GM18526 (cell line): Measurements from ENCODE around the gene ATP1B4.

Experiments used
- POLR2A ChIP-seq: IDR thresholded peaks from 3 replicates; pipeline ENCODE4 v1.6.1; 2011; ENCODE audit not compliant: insufficient read length; ENCODE audit errors: extremely low read depth

The ATP1B4 gene

GRCh38 chrX:120361764-120362305 lies at the start of gene ATP1B4:
ATP1B4 (plus strand) TSS chrX:120362089; CDS start chrX:120362169, 80 bp downstream.
- TF ChIP-seq POLR2A, result no peak

DNA sequence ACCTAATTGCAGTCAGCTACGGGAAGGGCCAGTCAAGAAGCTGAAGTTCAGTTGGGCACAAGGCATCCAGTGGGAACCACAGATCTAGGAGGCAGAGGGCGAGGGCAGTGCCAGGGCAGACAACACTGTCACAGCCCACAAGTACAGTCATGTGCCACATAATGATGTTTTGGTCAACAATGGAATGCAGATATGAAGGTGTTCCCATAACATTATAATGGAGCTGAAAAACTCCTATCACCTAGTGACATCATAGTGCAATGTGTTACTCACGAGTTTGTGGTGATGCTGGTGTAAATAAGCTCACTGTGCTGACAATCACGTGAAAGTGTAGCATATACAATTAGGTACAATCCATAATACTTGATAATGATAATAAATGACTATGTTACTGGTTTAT lies 46.1 kb upstream of the ATP1B4 start:
- TF ChIP-seq POLR2A, result no peak

- TF ChIP-seq POLR2A, result no peak
These were observed 45.2 kb upstream of the ATP1B4 start for GRCh38 chrX:120316587-120317283.

DNA sequence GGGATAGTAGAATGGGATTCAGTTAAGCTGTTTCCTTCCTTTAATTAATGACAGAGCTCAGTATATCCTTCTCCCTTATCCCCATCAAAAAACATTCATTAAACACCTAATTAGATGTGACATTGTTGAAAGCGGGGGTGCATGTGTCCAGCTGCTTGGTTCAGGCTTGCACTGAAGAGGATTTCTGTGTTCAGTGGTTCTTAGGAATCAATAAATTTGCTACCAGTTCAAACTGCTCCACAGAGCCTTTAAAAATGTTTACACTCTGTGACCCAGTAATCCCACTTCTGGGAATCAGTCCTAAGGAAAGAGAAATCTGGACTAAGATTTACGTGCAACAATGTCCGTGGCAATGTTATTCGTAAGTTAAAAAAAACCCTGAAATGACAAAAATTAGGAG lies 43.5 kb upstream of the ATP1B4 start:
- TF ChIP-seq POLR2A, result no peak

GRCh38 chrX:120321520-120322281 lies 40.2 kb upstream of the ATP1B4 start:
- TF ChIP-seq POLR2A, result no peak

DNA sequence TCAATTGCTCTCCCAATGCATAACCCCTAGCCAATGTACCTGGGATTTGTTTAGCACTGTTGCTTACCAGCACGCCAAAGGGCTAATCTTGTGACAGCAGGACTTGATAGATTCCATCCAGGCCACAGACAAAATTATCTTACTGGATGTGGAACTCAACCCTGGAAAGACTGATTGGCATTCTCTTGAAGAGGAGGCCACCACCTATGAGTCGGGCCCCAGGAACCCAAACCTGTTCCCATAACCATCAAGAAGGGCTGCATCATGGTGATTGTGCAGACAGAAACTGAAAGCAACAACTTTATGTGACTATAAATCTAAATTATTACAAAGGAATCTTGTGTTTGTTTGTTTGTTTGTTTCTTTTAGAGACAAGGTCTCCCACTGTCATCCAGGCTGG lies 30.8 kb upstream of the ATP1B4 start:
- no peak for TF ChIP-seq POLR2A

DNA sequence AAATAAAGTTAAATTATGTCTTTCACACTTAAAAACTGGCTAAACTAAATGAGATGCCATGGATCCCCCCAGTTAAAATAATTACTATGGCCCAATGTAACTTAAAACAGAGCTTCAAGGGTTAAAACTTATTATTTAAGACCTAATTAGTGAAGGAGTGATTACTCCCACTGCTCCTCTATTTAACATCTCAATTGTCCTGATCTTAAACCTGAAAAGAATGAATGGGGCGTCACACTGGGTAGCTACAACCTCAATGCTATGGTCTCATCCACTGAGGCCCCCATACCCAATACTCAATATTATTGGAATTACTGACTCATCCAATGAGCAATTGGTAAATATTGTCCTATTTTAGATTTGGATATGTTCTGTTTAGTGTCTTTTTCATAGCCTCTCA lies 29.5 kb upstream of the ATP1B4 start:
- no peak for TF ChIP-seq POLR2A

GRCh38 chrX:120334151-120334550 lies 27.7 kb upstream of the ATP1B4 start:
- no peak for TF ChIP-seq POLR2A

DNA sequence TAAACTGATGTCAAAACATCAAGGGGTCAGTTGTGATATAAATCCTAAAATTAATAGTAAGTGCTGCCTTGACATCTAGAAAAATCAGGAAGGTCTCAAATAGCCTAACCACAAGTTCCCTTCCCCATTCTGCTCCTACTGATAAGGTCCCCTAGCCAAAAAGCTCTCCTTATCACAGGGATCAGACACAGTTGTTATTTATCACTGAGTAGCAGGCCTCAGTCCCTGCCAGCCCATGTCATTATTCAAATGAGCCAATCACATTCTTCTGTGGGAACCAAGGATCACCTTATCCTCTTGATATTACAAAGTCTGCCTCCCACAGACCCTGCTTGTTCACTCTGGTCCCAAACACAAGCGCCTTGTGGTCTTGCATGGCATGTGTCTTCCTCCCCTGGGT lies 27.3 kb upstream of the ATP1B4 start:
- TF ChIP-seq POLR2A, result no peak

DNA sequence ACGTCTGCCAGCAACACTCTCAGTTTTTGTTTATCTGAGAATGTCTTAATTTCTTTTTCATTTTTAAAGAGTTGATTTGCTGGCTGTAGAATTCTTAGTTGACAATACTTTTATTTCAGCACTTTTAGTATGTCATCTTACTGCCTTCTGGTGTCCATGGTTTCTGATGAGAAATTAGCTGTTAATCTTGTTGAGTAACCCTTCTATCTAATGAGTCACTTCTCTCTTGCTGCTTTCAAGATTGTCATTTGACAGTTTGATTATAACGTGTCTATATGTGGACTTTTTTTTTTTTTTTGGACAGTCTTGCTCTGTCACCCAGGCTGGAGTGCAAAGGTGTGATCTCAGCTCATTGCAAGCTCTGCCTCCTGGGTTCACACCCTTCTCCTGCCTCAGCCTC lies 26.6 kb upstream of the ATP1B4 start:
- no peak for TF ChIP-seq POLR2A

DNA sequence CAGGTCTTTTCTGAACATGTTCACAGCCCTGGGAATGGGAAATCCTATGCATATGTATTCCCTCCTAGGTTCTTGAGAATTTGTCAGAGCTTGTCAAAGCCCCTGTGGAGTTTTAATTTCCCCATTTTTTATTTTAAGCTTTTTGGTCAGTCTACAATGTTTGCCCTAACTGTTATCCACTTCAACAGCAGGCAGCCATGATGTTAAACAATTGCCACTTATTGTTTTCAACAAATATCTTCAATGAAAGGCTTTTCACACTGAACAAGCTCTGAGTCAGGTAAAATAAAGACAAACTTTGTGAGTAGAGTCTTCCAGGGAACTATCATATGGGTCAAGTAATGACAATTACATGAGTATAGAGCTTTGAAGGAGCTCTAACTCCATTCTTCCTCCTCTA lies 25.0 kb upstream of the ATP1B4 start:
- TF ChIP-seq POLR2A, result no peak

DNA sequence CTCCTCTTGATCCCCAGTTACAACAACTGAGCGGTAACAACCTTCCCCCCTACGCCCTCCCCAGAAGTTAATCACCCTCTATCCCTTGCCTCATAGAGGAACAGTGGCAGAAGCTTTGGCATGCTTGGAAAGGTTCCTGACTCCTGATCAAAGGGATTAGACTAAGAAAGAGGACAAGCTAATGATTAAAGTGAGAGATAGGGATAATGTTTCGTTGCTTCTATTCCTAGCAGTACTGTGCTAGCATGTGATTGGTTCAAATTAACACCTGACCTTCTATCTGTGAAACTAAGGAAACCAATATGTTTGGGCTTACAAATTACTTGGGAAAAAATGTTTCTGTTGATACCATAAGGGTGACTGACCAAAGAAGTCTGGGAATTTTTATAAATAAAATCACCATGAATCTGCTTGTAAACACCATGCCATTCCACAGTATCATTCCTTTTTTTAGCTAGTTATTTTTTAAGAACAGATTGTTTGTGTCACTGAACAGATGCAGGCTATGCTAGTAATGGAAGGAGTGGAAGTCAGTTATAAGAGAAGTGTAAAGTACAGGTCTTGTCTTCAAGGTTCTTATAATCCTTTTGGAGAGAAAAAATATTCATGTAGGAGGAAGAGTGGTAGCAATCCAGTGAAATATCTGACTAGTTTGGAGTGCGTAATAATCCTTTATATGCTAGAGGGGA lies 11.3 kb upstream of the ATP1B4 start:
- TF ChIP-seq POLR2A, result no peak

- TF ChIP-seq POLR2A, result no peak
These were observed 5.8 kb upstream of the ATP1B4 start for GRCh38 chrX:120356084-120356483.

DNA sequence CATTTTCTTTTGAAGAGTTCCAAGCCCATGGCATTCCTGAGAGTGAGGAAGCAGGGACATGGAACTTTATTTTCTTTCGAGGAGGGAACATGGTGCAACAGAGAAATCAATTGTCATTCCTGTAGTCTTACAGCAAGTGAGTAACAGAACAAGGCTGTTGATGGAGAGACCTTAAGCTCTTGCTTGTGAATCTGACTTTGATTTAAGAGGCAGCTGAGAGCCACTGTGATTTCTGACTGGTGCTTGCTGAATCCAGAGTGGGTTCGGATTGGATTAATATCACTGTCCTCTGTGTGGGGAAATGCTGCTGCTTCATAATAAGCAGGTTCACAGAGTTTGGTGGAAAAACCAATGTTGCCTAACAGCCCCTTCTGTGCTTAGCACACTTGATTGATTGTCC lies 4.7 kb upstream of the ATP1B4 start:
- no peak for TF ChIP-seq POLR2A

DNA sequence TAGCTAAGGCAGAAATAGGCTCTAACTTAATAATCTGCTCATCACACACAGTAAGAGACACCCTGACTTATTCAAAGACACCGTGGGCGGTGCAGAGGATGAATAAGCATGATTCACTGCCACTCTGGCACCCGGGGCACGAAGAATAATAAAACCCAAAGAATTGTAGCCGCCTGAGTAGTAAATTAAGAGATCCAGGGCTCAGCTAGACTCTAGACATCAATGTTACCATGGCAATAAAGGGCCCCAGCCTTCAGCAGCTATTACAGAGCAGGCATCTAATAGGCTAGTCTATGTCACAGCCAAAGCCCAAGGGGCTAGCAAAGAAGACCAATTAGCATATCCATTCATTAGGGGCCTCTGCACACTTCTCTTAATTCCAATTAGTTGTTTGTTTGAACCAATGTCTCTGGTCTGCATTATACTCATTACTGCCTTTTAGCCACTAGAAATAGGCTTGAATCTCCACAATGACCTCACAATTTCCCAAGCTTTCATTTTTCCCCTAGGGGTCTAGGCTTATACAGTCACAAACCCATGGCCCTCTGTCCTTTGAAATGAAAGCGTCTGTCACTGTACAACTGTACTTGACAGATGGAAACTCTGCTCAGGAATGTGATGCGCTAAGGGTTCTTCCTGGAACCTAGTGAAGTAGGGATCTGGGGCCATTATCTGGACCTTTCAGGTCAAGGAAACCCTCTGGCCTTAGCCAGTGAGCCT lies 3.0 kb upstream of the ATP1B4 start:
- TF ChIP-seq POLR2A, result no peak
